Activated effector memory CD4-positive, alpha-beta T cell treated with anti-CD3 and anti-CD28 coated beads, Interleukin-2, amount 50 U/mL, for 16 hours (primary cell): Measurements from ENCODE around the gene GRM3.
"Not testable (repeated sequence)": the region's sequence is repeated elsewhere in the genome, so short reads cannot be mapped to it uniquely, and the experiment has no call there.

Source experiments
- DNase-seq: peaks from one replicate; pipeline ENCODE4 v3.0.0-alpha.2; 2020

The GRM3 gene

DNA sequence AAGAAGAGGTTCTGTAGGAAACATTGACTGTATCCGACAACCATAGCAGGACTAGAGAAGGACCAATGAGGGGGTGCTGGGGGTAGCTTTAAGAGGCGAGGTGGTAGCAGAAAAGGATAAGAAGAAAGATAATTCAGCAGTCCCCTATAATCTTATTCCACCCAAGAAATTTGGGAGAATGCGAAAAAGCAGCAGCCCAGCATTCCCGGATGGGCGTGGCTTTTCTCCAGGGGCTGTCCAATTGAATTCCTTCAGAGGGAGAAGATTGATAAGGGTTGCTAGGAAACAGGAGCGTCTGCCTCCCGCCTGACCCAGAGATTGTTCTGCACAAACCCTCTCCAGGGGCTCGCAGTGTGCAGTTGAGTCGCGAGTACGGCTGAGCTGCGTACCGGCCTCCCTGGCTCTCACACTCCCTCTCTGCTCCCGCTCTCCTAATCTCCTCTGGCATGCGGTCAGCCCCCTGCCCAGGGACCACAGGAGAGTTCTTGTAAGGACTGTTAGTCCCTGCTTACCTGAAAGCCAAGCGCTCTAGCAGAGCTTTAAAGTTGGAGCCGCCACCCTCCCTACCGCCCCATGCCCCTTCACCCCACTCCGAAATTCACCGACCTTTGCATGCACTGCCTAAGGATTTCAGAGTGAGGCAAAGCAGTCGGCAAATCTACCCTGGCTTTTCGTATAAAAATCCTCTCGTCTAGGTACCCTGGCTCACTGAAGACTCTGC is at the start of gene GRM3:
Gene GRM3 (plus strand): TSS at position 349 of the 721 bp plus-strand sequence. CDS start 121,237 bp downstream, outside the sequence.
- no peak for DNase-seq

DNA sequence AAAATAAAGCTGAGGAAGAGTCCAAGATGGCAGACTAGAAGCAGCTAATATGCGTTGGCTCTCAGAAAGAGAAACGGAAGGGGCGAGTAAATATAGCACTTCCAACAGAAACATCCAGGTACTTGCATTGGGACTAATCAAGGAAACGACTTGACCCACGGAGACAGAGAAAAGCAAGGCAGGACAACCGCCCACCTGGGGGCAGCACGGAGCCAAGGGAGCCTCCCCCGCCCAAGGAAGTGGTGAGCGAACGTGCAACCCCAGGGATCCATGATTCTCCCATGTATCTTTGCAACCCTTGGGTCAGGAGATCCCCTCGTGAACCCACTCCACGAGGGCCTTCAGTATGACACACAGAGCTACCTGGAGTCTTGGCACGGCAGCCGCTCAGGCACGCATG is 45.4 kb upstream of the GRM3 start:
- DNase-seq = no peak

DNA sequence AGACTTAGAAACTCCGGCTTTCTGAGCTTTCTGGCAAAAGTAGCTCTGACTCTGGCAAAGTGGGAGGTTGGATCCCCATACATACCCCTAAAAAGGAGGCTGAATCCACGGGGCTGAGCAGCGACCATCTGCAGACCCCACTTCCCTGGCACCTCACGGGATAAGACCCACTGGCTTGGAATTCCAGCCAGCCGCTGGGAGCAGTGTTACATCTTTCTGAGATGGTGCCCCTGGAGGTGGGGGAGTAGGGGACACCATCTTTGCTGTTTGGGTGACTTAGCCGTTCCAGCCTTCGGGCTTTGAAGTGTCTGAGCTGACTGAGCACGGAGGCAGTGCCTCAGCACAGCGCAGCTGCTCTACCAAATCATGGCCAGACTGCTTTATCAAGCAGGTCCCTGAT is 45.0 kb upstream of the GRM3 start:
- DNase-seq = no peak

DNA sequence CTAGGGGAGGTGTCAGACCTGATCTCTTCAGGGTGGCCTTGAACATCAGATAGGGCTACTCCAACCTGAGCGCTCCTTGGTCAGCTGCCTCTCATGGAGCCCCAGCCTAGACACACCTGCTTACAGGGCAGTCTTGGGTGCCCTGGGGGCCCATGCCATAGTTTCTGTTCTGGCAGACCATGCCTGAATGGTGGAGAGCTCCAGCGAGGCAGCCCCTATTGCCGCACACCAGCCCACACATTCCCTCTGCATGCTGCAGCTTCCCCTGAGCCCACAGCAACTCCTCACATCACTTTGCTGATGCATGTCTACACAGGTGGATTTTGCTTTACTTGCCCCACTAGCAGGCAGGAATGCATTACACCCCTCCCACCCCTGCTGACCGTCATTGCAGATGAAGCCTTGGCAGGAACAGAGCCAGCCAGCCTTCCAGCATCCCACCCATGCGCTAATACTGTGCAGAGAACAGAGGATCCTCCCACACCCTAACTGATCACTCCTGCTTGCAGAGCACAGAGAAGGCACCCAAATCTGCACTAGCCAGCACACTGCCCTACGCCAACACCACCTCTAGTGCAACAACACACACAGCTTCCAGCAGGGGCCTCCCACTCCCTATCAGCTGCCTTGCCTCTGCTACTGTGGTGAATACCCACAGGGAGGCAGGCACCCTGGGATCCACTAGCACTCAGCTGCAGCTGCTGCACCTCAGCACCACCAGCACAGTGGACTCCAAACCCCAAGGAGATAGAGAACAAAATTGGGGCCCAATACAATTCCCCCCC is 43.0 kb upstream of the GRM3 start:
- DNase-seq = no peak

DNA sequence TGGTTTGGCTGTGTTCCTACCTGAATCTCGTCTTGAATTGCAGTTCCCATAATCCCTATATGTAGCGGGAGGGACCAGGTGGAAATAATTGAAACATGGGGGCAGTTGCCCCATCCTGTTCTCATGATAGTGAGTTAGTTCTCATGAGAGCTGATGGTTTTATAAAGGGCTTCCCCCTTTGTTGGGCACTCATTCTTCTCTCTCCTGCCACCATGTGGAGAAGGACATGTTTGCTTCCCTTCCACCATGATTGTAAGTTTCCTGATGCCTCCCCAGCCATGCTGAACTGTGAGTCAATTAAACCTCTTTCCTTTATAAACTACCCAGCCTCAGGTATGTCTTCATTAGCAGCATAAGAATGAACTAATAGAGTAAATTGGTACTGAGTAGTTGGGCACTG is 28.0 kb upstream of the GRM3 start:
- DNase-seq = not testable (repeated sequence)

DNA sequence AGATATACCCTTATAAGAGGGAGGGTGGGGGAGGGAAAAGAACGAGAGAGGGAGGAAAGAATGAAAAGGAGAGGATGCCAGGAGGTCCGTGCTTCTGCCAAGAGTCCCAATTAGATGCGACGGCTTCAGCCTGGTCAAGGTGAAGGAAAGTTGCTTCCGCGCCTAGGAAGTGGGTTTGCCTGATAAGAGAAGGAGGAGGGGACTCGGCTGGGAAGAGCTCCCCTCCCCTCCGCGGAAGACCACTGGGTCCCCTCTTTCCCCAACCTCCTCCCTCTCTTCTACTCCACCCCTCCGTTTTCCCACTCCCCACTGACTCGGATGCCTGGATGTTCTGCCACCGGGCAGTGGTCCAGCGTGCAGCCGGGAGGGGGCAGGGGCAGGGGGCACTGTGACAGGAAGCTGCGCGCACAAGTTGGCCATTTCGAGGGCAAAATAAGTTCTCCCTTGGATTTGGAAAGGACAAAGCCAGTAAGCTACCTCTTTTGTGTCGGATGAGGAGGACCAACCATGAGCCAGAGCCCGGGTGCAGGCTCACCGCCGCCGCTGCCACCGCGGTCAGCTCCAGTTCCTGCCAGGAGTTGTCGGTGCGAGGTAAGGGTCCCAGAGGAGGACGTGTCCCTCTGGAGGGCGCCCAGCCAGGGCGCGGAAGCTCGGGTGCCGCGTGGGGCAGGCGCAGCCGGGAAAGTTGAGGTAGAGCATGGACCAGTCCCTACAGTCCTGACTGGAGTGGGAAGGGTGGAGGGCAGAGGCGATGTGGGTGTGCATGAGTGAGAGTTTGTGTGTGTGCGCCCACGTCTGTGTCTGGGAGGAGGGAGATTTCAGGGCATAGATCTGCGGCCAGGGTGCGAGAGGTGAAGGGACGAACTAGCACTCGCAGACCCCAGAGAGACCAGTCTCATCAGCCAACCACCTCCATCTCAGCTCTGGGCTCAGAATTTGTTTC is 844 bp downstream of the GRM3 start:
- no peak for DNase-seq

DNA sequence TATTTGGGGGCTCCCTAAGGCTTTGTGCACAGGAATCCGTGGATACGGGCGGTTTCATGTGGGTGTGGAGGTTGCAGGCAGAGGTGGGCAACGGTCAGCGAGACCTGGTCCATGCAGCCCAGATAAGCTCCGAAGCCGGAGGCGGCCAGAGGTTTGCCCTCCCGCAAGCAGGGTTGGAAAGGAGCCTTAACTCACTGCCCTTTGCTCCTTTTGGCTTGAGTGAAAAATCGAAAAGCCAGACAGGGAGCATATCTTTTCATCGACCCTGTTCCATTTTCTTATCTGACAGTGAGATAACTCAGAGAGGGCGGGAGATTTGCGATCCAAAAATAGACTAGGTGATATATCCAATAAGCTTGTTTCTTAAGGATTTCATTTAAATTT is 1.5 kb downstream of the GRM3 start:
- DNase-seq = no peak

DNA sequence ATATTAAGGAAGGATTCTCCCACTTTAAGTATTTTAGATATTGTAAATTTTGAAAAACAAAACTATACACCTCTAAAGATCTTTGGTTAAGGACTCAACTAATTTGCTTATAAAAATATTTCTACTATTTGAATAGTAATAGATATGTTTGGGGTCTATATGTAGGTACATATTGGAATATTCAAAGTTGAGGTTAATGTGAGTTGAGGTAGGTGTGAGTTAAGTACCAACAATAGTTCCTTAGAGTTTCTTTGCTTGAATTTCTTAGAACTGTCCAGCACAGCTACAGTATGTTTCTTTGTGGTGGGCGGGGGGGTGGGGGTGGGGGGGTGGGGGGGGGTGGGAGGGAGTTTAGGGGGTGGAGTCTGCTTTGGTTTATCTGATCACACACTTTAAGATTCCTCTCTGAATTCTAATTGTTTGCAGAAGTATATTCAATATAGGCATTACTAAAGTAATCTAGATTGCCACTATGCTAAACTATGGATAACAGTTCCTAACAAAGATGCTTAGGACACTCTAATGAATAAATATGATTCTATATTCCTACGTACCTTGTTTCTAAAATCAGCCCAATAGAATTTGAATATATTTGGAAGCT is 2.1 kb downstream of the GRM3 start:
- DNase-seq = no peak

DNA sequence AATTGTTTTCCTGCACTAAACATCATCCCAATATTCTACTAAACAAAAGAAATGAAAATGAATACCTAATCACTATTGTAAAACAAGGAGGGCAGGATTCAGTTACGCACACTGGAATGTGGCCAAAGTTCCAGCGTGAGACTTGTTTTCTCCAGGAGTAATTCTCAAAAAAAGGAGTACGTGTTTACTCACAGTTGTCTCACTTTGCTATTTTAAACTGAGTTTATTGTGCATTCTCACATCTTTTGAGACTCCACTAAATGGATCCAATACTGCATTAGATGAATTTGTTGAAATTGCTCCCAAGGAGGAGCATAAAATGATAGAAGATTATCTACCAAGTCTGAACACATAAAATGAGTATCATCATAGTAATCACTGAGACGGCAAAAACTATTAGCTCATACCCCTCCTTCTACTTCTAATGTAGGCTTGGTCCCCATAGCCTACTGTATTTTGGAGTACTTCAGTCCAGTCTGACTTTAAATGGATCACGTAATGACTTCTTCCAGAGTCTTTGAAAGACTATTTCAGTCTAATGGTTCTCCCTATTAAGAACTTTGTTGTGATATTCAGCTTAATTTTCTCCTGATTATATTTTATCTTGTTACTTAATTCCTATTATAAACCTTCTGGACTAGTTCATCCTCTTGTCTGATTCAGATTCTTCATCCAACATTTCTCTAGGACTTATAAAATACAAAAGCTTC is 3.8 kb downstream of the GRM3 start:
- DNase-seq = no peak

DNA sequence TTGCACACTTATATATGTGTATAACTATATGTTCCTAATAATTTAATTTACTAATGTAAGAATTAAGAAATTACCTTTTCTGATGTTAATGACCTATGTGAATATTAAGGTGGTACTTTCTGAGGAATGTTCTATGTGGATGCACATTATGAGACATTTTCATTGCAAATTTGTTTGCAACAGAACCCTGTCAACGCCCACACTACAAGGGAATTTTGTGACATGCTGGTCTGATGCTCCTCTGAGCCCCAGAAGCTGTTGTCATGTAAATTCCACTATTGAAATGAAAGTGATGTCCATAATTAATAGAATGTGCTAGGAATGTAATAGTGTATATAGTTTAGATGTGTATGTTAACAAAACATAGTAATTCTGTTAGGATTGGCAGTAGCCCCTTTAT is 4.5 kb downstream of the GRM3 start:
- DNase-seq = no peak

DNA sequence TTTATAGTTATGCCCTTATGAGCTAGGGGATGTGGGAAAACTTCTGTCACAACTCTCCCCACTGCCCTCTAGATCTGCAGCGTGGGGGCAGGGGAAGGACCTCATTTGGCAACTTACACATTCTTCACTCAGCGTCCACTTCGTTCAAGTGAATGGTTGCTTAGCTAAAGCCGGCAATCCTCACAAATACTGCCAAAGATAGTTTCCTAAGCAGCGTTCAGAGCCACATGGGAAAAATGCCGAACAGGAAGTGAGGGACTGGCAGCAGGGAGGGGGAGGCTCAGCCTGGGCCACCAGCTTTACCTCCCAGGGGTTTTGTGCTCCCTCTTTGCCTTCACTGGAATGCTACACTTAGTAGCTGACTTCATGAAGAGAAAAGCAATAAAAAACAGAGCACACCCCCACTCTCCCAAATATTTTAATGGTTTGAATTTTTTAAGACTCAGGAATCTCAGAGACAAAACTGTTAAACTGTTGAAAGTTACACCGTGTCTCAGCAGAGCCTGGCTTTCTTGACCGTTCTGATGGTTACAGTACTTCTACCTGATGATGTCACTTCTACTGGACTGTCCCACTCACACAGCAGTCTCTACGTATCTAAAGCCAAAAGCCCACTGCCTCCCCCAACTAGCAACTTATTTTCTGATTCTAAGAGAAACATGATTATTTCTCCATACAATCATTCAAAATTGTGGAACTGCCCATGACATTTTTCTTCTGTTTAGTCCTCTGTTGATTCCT is 10.4 kb downstream of the GRM3 start:
- no peak for DNase-seq

DNA sequence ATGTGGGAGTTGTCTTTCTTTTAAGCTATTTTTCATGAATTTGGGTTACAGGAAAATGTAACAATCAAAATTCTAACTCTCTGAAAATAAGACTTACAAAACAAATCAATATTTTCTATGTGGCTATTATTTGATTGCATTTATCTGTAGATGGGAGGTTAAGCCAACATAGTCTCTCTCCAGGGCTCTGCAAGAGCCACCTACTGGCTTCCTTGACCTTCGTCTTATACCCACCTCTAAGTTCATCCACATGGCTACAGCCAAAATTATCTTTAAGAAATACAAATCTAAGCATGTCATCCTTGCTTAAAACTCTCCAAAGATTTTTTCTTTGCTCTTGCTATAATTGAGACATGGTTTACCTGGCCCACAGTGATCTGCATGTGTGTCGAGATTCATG is 14.2 kb downstream of the GRM3 start:
- no peak for DNase-seq

DNA sequence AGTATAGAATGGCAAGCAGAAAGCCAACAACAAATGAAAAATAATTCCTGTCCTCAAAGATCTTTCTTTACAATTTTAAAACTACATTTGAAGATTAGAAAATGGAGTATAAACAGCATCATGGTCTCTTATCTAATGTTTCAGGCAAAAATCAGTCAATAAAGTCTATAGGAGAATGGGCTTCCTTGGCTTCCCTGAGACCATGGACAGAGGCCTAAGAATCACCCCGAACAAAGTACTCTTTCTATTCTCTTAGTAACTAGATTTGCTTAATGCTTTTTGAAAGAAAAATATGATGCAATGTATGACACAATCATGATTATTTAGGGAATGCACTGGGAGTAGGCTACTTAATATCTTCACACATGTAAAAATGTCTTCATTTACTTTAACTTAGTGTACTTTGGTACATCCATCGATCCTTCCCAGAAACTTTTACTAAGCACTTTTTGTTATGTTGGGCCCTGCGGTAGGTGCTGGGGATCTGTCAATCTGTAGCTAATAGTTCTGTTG is 17.3 kb downstream of the GRM3 start:
- no peak for DNase-seq

DNA sequence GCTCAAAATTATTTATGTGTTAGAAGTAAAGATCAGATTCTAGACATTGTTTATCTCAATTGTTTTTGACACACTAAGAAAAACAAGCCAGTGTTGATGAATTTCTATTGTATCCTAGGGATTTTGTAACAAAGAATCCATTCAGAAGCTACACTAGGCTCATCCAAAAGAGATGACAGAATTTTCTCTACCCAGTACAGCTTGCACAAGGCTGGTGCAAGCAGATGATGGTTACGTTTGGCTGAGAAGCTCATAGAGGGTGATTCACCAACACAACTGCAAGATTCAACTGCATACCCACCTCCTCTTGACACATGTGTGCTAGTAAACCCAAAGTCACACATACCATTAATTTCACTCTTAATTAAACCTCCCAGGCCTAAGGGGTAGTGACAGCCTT is 20.8 kb downstream of the GRM3 start:
- DNase-seq = no peak

DNA sequence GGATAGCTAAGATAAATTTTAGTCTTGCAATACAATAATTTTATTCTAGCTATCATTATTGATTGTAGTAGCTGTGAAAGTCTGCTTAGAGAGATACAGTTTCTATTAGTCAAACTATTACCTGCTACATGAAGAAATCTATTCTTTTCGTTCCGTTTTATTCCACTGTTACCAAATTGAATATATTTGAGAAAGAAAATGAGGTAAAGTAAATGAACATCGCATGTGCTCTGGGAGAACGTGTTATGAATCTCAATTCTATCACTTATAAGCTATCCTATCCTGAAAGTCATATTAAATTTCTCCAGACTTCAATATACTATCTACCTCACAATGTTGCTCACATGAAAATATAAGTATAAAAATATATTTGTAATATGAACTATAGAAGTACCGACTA is 21.3 kb downstream of the GRM3 start:
- no peak for DNase-seq

DNA sequence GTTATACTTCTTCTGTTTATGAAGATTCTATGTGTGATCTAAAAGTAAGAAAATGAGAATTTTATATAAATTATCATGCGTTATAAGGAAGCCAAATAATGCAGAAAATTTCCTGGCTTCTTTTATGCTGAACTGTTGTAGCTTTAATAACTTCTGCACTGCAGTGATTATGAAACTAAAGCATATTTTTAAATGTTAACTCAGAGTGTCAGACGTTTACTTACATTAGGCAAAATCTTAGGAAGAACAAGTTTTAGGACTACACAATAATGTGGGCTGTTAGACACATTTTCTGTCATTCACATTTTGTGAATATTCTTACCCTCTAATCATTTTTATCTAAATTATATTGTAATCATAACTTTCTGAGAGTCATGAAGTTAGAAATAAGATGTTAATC is 22.0 kb downstream of the GRM3 start:
- no peak for DNase-seq

DNA sequence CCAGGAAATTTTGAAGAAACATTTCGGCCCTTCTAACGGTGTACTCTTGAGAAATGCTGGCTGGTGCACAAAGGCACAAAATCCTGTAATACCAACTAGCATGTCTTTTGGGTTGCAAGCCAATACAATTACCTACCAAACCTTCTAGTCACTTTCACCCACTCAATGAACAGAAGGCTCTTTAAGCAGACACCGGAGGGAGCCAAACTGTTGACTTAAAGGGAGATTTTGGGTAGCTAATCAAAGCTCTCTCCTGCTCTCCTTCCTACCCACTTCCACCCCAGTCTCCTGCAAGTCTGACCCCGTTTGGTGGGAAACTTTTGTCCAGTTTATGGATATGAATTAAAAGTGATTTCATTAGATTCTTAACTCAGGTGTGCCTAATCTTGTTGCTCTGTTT is 24.0 kb downstream of the GRM3 start:
- DNase-seq = no peak

DNA sequence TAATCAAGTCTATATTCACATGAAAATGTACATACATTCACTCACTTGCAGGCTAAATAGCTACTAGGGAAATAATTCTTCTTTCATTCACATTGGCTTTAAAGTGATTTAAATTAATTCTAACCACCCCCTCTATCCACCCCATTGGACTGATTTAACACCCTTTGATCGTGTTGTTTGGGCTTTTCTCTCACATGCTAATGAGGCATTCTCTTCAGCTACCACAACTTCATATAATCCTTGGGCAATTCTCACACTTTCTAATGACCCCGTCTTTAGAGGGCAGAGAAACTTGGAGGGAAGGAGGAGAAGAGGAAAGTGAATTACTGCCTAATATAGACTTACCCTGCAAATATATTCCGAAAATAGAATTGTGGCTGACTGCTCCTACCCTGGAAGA is 24.6 kb downstream of the GRM3 start:
- DNase-seq = no peak

DNA sequence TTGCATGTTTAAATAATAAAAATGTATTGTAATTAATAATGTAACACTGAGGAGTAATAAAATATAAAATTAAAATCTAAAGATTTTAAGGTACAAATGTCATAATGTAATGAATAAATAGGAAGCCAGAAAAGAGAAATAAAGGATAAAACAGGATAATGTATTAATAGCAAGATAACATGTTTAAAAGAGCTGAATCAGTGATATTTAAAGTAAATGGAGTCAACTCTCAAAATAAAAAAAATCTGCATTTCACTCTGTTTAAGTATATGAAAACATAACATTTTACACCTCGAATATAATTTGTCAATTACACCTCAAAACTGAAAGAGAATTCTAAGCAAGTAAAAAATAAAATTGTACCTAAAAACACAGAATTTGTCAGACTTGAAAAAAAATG is 44.1 kb downstream of the GRM3 start:
- DNase-seq = no peak

DNA sequence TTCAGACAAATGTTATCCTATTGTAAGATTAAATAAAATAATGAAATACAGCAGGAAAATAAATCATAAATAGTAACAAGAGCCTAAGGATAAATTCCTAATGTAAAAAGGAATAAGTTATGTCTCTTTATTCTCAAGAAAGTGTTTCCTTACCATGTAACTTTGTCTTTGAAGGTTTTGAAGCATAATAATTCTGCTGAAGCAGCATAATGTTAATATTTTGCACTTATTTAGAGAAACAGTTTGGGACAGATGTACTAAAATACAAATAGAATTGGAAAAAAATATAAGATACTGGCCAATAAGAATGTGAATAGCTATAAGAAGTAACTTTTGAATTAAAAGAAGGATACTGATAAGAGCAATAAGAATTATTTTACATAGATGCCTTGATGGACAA is 45.7 kb downstream of the GRM3 start:
- DNase-seq = no peak

DNA sequence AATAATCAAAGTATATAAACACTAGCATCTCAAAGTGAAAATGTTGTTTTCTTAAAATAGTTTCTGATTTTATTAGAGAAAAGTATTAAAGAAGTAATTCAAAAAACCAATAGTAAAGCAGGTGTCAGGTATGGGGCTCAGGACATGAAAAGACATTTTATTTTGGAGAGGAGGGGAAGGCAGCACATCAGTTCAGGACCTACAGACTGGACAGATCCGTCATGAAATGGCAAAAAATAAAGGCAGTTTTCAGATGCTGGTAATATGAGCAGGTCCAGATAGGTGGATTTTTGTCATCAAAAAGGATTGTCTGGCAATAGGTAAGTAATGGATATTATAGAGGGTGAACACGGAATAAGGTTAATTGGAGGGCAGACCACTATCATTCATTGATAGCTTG is 49.0 kb downstream of the GRM3 start:
- no peak for DNase-seq
